Adrenal gland (tissue), 12 donors: ENCODE data around the gene TAAR8. TPM values are rescaled to one million over a fixed set of nuclear protein-coding genes. Genes with fewer than 3 reads are reported as not detected.
"Not testable (repeated sequence)": the region's sequence is repeated elsewhere in the genome, so short reads cannot be mapped to it uniquely, and the experiment has no call there.

Experiments used
- DNase-seq, 7 donors: peaks; one replicate each; pipeline ENCODE4 v3.0.0-alpha.2; 2019 to 2020
- H3K27ac ChIP-seq, 5 donors: fragments of 200-600 bp; sonication (generic) in 4 of 5; 1 replicate in 3 of 5; 2 replicates in 2 of 5; pipeline versions ENCODE4 v1.5.1 to v1.8.0; 2016 to 2020; ENCODE audit warnings: mild to moderate bottlenecking in 1 of 5
- H3K27me3 ChIP-seq: fragments of 200-600 bp; 2 replicates; pipeline ENCODE4 v1.8.0; 2021
- H3K36me3 ChIP-seq, 2 donors: fragments of 200-600 bp; replicated peaks in 1 of 2; 1 replicate in 1 of 2; 2 replicates in 1 of 2; pipeline versions ENCODE4 v1.5.1 to v1.8.0; 2018 to 2022
- H3K4me1 ChIP-seq, 2 donors: fragments of 200-600 bp; replicated peaks in 1 of 2; 1 replicate in 1 of 2; 2 replicates in 1 of 2; pipeline versions ENCODE4 v1.5.1 to v1.8.0; 2018 to 2021
- H3K4me3 ChIP-seq, 4 donors: fragments of 200-600 bp; sonication (generic) in 3 of 4; one replicate each; pipeline ENCODE4 v1.5.1; 2016 to 2018
- H3K9me3 ChIP-seq, 3 donors: fragments of 200-600 bp; sonication (generic) in 1 of 3; replicated peaks in 1 of 3; 1 replicate in 2 of 3; 2 replicates in 1 of 3; pipeline versions ENCODE4 v1.5.1 to v1.8.0; 2016 to 2021
- POLR2A ChIP-seq, 2 donors: fragments of 450-650 bp; IDR thresholded peaks; one replicate each; pipeline ENCODE4 v1.6.1; 2017; ENCODE audit warnings: antibody characterized with exemption in 2 of 2, mild to moderate bottlenecking in 2 of 2, moderate library complexity in 1 of 2
- WGBS, 4 donors: extraction: QIAGEN DNeasy Blood & Tissue Kit in 2 of 4; methylation state at CpG; one replicate each; pipeline versions ENCODE4 v1.1.5 to v1.1.7; 2013 to 2017; 5-methylcytosine and 5-hydroxymethylcytosine counted together
- intact Hi-C, 2 donors: fragments of 100-400 bp; cut with DNase I; formaldehyde crosslinking; loops; one replicate each; pipeline versions ENCODE4 v1.14.1 to v1.15.0; 2022 to 2023
- polyA plus RNA-seq, 3 donors: library from polyadenylated mRNA; stranded (reverse); fragments of 200-250 nt in 2 of 3; fragments of 350-450 nt in 1 of 3; fragmentation: Illumina TruSeq in 1 of 3; extraction: RNeasy Lipid Tissue Mini Kit (QIAGEN cat#74804) in 1 of 3; gene quantifications; one replicate each; pipeline ENCODE4 v1.2.3, GENCODE V29; 2013 to 2014
- small RNA-seq, 2 donors: library from RNA; depleted of rRNA; stranded (forward); fragments of <200 nt; gene quantifications; one replicate each; pipeline ENCODE3, GENCODE V24; 2016
- total RNA-seq, 9 donors: library from RNA; depleted of rRNA in 4 of 9; stranded (reverse); fragments of >200 nt in 4 of 9; fragments of 120-200 nt in 1 of 9; fragmentation: NEBNext Ultra II Directional in 1 of 9; extraction: Animal tissue kit (Norgen Biotek cat#: 25700) in 1 of 9; gene quantifications; one replicate each; pipeline versions ENCODE4 v1.1.0 to v1.2.4, GENCODE V29; 2013 to 2023
- TF ChIP-seq, protein P1 (sequence below), 6 experiments: fragments of 450-650 bp in 4 of 6; fragments of 200-600 bp in 2 of 6; sonication (generic) in 1 of 6; IDR thresholded peaks; 1 replicate in 5 of 6; 2 replicates in 1 of 6; pipeline versions ENCODE4 v1.5.1 to v1.8.0; 2016 to 2021; ENCODE audit warnings: antibody characterized with exemption in 6 of 6, mild to moderate bottlenecking in 2 of 6, moderate library complexity in 1 of 6
- donor health status: healthy with polysubstance abuse.
- donor health status: Bipolar disorder and iron deficiency.
- donor health status: DM: yes; HTN: yes; CAD: no.
- donor health status: DM: no; HTN: no; CAD: no.
- donor health status: DM: no; HTN: no; CAD: no.
- donor health status: DM: yes; HTN: yes; CAD: no.

Gene TAAR8
- total and polyA plus RNA-seq, 12 donors: not detected

GRCh38 chr6:132592855-132593254 lies 40.4 kb downstream of the TAAR8 start:
- Histone ChIP-seq H3K36me3 (no peaks in the 10 kb centered on the region), H3K9me3 (no peaks in the 10 kb centered on the region), H3K27me3 (no peaks in the 10 kb centered on the region), H3K4me1 (no peaks in the 10 kb centered on the region), H3K27ac (no peak overlapping the region), H3K4me3 (no peak overlapping the region)
- DNase-seq: no peak
- TF ChIP-seq, protein P1, sequence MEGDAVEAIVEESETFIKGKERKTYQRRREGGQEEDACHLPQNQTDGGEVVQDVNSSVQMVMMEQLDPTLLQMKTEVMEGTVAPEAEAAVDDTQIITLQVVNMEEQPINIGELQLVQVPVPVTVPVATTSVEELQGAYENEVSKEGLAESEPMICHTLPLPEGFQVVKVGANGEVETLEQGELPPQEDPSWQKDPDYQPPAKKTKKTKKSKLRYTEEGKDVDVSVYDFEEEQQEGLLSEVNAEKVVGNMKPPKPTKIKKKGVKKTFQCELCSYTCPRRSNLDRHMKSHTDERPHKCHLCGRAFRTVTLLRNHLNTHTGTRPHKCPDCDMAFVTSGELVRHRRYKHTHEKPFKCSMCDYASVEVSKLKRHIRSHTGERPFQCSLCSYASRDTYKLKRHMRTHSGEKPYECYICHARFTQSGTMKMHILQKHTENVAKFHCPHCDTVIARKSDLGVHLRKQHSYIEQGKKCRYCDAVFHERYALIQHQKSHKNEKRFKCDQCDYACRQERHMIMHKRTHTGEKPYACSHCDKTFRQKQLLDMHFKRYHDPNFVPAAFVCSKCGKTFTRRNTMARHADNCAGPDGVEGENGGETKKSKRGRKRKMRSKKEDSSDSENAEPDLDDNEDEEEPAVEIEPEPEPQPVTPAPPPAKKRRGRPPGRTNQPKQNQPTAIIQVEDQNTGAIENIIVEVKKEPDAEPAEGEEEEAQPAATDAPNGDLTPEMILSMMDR (IDR thresholded peaks at IDR 0.05): no peak
- no peak for TF ChIP-seq POLR2A (IDR thresholded peaks at IDR 0.05)
- intact Hi-C loops: no loop called here
- 64 to 70% (median 67%) methylated on average over 2 of the region's 2 CpGs for WGBS, 4 donors

- no peaks in the 10 kb centered on the region for H3K36me3 ChIP-seq
- H3K4me1 ChIP-seq: no peaks in the 10 kb centered on the region
- intact Hi-C loops: no loop called here
- no peak for TF ChIP-seq POLR2A (IDR thresholded peaks at IDR 0.05)
- 55 to 77% (median 67%) methylated on average over 6 of the region's 6 CpGs for whole genome bisulfite sequencing, 4 donors
- H3K27me3 ChIP-seq: peaks cover 5% of the 10 kb centered on the region
- DNase-seq: no peak
- H3K9me3 ChIP-seq: no peaks in the 10 kb centered on the region
- H3K27ac ChIP-seq: no peak overlapping the region
- no peak overlapping the region for H3K4me3 ChIP-seq
Measured at GRCh38 chr6:132596201-132596600, 43.7 kb downstream of the TAAR8 start.

DNA sequence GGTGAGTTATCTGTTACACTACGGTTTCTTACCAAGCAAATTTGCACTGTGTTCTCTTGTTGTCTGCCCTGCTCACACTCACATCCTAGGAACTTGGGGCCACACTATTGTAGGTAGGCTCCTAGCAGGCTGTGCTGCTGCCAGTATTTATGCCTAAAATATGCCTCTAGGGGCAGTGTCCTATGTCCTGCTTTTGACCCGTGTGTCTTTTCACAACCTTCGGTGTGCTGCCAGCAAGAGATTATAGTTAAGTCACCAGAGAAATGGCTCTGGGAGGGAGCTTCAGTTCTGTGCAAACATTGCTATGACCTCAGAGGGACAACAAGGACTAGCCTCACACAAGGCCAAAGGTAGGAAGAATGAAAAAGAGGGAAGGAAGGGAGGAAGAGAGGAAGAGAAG lies 46.0 kb downstream of the TAAR8 start:
- peaks cover 5% of the 10 kb centered on the region for H3K27me3 ChIP-seq
- H3K36me3 ChIP-seq: no peaks in the 10 kb centered on the region
- H3K27ac ChIP-seq: no peak overlapping the region
- TF ChIP-seq, protein P1 (IDR thresholded peaks at IDR 0.05): no peak
- no peak for TF ChIP-seq POLR2A (IDR thresholded peaks at IDR 0.05)
- no peaks in the 10 kb centered on the region for H3K4me1 ChIP-seq
- WGBS, 4 donors: 37 to 45% (median 44%) methylated on average over 3 of the region's 3 CpGs
- no peaks in the 10 kb centered on the region for H3K9me3 ChIP-seq
- peak in 1 of 7 donors; percentile 2 for DNase-seq
- no peak overlapping the region for H3K4me3 ChIP-seq
- intact Hi-C loops: no loop called here

DNA sequence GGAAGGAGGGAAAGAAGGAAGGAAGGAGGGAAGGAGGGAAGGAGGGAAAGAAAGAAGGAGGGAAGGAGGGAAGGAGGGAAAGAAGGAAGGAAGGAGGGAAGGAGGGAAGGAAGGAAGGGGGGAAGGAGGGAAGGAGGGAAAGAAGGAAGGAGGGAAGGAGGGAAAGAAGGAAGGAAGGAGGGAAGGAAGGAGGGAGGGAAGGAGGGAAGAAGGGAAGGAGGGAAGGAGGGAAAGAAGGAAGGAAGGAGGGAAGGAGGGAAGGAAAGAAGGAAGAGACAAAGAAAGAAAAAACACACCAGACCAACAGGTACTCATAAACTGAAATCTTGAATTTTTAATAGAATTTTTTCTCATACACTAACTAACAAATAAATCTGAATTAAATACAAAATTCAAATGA lies 48.4 kb downstream of the TAAR8 start:
- H3K4me1 ChIP-seq, H3K27ac ChIP-seq, H3K9me3 ChIP-seq, H3K36me3 ChIP-seq, H3K27me3 ChIP-seq, DNase-seq, intact Hi-C loops, H3K4me3 ChIP-seq: not testable (repeated sequence)

Small RNA genes within 50 kb of the gene (small RNA-seq; reads per million reads assigned to genes)
- 0 reads per million in 2 donors for gene TAAR7P

Other genes starting within 250 kb of the TAAR8 start
- 10 to 100 TPM in 8 of 9 donors, 1 to 10 TPM in 1; 4.8 to 66.3 (median 43.4) TPM for gene MOXD1, start 151.2 kb upstream of the TAAR8 start, total RNA-seq
- gene MOXD1, start 151.2 kb upstream of the TAAR8 start, polyA plus RNA-seq: 10 to 100 TPM; 15.3 to 45.0 (median 17.7) TPM
- gene STX7, start 39.6 kb upstream of the TAAR8 start, total RNA-seq: 10 to 100 TPM; 21.3 to 61.7 (median 39.6) TPM
- gene STX7, start 39.6 kb upstream of the TAAR8 start, polyA plus RNA-seq: 10 to 100 TPM in 1 of 3 donors, 1 to 10 TPM in 2; 4.5 to 36.1 (median 8.8) TPM
- not detected for gene TAAR9, start 14.4 kb upstream of the TAAR8 start, total RNA-seq
- not detected for gene TAAR9, start 14.4 kb upstream of the TAAR8 start, polyA plus RNA-seq
- gene TAAR6, start 17.6 kb downstream of the TAAR8 start, total RNA-seq: not detected
- gene TAAR6, start 17.6 kb downstream of the TAAR8 start, polyA plus RNA-seq: not detected
- not detected for gene TAAR5, start 37.1 kb downstream of the TAAR8 start, total RNA-seq
- gene TAAR5, start 37.1 kb downstream of the TAAR8 start, polyA plus RNA-seq: not detected
- gene TAAR2, start 71.6 kb downstream of the TAAR8 start, total RNA-seq: not detected
- not detected for gene TAAR2, start 71.6 kb downstream of the TAAR8 start, polyA plus RNA-seq
- gene TAAR1, start 106.5 kb downstream of the TAAR8 start, total RNA-seq: not detected
- gene TAAR1, start 106.5 kb downstream of the TAAR8 start, polyA plus RNA-seq: not detected
- 1 to 10 TPM in 6 of 9 donors, under 1 TPM in 3; 0.18 to 3.9 (median 2.0) TPM for gene VNN1, start 161.4 kb downstream of the TAAR8 start, total RNA-seq
- gene VNN1, start 161.4 kb downstream of the TAAR8 start, polyA plus RNA-seq: 1 to 10 TPM in 1 of 3 donors, under 1 TPM in 2; 0.77 to 1.6 (median 0.81) TPM
- gene VNN2, start 205.2 kb downstream of the TAAR8 start, total RNA-seq: 10 to 100 TPM in 1 of 9 donors, 1 to 10 TPM in 8; 1.6 to 20.2 (median 5.2) TPM
- gene VNN2, start 205.2 kb downstream of the TAAR8 start, polyA plus RNA-seq: 1 to 10 TPM in 2 of 3 donors, under 1 TPM in 1; 0.91 to 3.1 (median 1.4) TPM
- gene SLC18B1, start 246.0 kb downstream of the TAAR8 start, total RNA-seq: 10 to 100 TPM in 8 of 9 donors, 1 to 10 TPM in 1; 8.7 to 32.8 (median 15.0) TPM
- gene SLC18B1, start 246.0 kb downstream of the TAAR8 start, polyA plus RNA-seq: 10 to 100 TPM; 10.1 to 10.5 (median 10.2) TPM